Jurkat, Clone E6-1 (cell line): ENCODE data around the gene QPCT.
"Not testable (repeated sequence)": the region's sequence is repeated elsewhere in the genome, so short reads cannot be mapped to it uniquely, and the experiment has no call there.

ENCODE experiments used
- DNase-seq: peaks from one replicate; pipeline ENCODE4 v3.0.0-alpha.2; 2011; ENCODE audit warnings: low read depth, low spot score
- H3K4me3 ChIP-seq: 2 replicates; pipeline ENCODE4 v1.5.1; 2011; ENCODE audit warnings: mild to moderate bottlenecking, low read length, control low read depth, moderate library complexity

Gene QPCT

DNA sequence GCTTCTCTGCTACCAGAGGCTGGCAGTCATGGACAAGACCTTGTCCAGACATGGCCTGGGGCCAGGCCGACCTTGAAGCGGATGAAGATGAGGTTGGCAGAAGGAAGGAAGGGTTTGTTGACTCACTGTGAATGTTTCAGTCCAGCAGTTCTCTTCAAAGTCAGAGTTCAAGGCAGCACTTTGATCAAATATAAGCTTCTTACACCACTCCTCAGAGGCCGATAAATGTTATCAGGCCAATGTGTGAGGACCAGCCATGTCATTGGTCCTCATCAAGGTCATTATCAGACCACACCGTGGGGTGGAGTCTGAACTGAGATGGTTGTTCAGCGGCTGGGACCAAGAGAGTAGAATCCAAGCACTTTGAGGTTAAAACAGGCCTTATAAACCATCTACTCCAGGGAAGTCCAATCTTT, 35.5 kb downstream of the QPCT start:
- no peak for DNase-seq
- no peak overlapping the region for H3K4me3 ChIP-seq

DNA sequence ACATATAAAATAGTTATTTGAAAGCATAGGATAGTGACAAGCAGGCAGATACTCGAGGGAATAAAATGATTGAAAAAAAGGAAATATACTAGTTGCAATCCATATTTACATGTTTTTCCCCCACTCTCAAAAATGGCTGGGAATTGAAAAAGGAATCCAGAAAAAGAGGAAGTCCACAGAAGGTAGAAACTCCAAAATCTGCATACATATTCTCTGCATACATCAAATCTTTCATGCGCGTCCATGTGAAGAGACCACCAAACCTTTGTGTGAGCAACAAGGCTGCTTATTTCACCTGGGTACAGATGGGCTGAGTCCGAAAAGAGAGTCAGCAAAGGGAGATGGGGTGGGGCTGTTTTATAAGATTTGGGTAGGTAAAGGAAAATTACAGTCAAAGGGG, 36.4 kb downstream of the QPCT start:
- DNase-seq, H3K4me3 ChIP-seq: not testable (repeated sequence)

DNA sequence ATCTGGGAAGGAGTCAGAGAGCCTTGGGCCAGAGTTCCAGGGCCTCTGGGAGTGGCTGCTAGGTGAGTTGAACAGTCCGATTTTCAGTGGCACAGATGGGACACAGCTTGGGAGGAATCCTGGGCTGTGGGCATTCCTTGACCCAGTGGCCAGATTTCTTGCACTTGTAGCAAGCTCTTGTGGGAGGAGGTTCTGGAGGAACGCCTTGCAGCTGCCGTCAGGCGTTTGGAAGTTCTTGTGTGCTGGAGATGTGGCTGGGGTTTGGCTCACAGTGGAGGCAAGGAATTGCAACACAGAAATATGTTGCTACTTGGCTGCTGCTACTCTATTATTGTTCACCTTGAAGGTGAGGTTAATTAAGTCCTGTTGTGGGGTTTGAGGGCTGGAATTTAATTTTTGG, 39.8 kb downstream of the QPCT start:
- not testable (repeated sequence) for H3K4me3 ChIP-seq, DNase-seq

DNA sequence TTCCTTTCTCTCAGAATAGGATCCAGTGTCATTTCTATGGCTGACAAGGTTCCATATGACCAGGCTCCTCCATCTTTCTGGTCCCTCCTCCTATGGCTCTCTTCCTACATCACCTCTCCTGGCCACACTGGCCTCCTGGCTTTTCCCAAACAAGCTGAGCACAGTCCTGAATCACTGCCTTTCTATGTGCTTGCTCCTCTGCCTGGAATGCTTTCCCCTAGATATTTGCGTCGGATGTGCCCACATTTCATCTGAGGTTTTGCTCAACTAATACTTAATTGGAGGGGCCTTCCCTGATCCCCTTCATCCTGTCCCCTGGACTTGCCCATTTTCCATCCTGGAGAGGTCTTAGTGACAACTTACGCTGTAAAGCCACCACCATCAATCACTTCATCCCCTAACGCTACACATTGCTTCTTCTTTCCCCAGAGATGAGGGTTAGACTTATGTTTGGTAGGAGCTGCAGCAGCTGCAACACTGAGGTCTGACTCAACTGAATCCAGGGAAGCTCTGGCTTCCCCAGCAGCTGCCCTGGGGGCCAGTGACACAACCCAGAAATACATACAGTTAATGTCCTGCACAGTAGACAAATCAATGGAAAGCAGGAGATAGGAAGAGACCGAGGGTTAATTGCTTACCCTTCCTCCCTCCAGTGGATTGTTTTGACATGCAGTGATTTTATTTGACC, 42.9 kb downstream of the QPCT start:
- H3K4me3 ChIP-seq, result no peak overlapping the region
- no peak for DNase-seq

DNA sequence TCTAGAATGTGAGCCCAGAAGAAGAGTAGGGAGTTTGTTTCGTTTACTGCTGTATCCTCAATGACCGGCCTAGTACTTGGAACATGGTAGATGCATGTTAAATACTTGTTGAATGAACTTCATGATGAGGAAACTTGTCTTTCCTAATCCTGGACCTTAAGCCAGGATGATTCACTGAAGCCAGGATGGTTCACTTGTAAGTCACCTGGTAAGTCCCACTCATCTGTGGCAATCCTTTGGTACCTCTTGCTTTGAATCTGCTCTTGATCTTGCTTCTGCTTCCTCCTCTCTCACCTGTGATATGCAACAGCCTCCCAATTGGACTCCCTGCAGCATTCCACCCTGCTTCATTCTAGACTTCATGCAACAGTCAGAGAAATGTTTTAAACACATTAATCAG, 43.6 kb downstream of the QPCT start:
- H3K4me3 ChIP-seq, result no peak overlapping the region
- no peak for DNase-seq

DNA sequence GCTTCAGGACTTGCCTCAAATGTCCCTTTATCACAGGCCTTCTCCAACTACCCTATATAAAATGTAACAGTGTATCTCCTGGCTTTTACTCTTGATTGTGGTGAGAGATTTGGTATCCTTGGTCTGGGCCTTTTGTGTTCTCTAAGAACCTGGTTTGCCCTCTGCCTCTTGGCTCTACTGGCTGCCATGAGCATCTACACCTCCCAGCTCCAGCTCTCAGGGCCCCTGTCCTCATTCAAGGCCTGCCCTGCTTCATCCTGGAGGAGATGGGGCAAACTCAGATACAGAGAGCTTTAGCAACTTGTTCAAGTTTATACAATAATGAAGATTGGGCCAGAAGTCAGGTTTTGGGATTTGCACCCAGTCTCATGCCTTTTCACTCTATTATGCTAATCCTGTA, 45.0 kb downstream of the QPCT start:
- no peak overlapping the region for H3K4me3 ChIP-seq
- DNase-seq, result no peak

DNA sequence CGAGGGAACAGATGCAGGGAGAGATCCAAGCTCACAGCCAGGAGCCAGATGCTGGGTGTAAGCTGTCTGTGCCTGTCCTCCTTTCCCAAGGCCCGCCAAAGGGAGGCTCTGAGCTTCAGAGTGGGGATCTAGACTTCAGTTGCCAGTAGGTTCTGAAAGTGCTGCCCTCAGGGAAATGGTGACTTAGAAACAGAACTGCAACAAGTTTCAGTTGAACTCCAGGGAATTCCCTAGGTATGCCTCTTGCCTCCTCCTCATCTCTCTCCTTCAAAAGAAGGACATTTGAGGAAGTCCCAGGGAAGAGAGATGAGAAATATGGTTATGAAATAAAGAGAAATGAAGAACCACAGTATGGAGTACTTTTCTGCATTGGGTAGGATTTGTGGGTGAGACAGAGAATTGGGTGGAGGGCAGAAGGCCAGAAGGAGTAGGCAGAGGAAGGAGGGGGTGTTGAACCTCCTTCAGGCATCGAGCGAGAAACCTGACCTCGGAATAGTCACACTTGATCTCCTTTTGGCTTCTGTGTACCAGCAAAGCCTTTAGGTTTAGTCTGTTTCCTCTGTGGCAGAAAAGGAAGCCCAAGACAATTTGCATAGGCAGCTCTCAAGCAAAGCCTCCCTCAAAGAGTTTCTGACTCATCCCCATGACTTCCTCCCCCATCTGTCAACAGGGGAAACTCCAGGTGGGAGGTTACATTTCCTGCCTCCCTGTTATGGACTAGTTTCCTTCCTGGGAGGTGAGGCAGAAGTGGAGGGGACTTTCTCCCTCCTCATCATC, 45.7 kb downstream of the QPCT start:
- peak; percentile 42 for DNase-seq

DNA sequence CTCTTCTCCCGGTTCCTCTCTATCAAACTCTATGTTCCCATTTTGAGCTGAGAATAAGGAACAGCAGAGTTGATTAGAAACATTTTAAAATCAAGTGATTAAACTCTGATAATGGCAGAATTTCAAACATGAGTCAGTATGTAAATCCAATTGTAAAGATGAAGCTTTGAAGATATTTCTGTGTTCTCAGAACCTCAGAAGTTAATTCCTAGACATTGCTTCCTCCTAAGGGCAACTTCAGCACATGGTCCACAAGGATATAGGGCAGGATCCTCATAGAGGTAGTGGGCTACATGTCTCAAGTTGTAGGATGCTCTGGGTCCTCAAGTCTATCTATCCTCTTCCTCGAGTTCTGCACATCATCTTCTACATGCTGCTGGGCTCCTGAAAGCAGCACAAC, 46.3 kb downstream of the QPCT start:
- no peak overlapping the region for H3K4me3 ChIP-seq
- no peak for DNase-seq

More for the DNA sequence above, 45.7 kb downstream of the QPCT start:
- no peak overlapping the region for H3K4me3 ChIP-seq

DNA sequence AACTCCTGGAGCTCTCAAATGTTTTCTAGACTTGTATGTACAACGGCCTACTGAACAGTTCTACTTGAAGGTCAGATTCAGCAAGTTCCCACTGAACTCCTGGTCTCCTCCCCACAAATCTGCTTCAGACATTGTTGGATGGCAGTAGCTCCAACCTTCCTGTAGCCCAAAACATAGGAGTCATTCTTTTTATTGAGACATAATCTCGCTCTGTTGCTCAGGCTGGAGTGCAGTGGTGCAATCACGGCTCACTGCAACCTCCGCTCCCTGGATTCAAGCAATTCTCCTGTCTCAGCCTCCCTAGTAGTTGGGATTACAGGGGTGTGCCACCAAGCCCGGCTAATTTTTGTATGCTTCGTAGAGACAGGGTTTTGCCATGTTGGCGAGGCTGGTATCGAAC, 47.3 kb downstream of the QPCT start:
- DNase-seq, result no peak
- H3K4me3 ChIP-seq, result no peak overlapping the region

DNA sequence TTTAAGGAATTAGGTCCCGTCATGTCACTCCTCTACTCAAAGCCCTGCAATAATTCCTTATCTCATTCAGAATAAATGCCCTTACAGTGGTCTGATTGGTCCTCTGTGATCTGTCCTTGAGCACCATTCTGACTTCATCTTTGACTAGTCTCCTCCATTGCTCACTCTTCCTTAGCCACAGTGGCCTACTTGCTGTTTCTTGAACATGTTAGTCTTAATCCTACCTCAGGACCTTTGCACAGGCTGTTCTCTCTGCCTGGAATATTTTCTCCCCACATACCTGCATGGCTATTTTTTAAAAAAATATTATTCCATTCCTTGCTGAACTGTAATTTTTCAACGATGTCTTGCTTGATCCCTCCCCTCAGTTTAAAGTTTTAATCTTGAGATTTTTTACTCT, 48.0 kb downstream of the QPCT start:
- no peak overlapping the region for H3K4me3 ChIP-seq
- DNase-seq, result no peak

DNA sequence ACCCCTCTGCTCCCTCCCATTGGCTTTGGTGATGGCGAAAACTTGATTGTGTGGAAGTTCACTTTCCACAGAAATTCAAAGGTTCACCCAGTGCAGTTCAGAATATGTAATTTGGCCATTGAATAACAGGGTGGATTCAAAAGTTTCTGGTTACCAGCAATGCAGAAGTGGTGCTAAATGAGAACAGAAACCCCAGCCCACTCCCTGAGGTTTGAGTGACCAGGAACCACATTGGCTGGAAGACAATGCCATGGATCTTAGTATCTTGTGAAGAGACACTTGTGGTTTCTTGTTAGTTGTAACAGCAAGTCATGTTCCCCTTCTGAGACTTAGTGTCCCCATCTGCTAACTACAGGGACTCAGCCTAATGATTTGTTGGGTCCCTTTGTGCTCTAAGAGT, 49.8 kb downstream of the QPCT start:
- no peak for DNase-seq
- no peak overlapping the region for H3K4me3 ChIP-seq

DNA sequence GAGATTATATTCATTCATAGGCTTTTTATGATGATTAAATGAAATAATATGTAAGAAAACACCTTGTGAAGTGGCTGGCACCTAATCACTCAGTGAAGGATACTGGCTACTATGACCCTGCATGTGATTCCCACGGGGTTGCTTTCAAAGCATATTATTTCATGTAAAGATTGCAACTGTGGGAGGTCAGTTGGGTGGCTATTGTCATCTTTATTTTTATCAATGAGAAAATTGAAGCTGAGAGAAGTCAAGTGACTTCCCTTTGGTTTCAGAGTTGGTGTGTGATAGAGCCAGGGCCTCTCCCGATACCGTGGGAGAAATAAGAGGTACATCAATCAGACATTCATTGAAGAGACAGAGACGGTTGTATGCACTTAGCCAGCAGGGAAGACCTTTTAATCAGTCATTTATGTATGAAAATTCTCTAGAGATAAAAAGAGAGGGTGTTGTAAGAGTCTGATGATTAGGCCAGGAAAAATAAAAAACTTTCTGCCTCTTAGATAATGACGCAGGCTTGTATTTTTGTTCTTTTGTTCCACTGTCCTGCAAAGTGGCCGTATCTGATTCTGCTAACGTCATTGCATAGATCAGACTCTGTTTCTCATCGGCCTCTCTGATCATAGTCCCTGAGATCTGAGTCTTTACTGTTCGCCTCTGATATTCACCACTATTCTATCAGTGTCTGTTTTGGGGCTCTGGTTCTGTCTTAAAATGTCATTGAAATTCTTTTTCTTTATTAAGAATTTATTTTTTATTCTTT, 50.5 kb downstream of the QPCT start:
- DNase-seq, result no peak
- H3K4me3 ChIP-seq, result no peak overlapping the region

DNA sequence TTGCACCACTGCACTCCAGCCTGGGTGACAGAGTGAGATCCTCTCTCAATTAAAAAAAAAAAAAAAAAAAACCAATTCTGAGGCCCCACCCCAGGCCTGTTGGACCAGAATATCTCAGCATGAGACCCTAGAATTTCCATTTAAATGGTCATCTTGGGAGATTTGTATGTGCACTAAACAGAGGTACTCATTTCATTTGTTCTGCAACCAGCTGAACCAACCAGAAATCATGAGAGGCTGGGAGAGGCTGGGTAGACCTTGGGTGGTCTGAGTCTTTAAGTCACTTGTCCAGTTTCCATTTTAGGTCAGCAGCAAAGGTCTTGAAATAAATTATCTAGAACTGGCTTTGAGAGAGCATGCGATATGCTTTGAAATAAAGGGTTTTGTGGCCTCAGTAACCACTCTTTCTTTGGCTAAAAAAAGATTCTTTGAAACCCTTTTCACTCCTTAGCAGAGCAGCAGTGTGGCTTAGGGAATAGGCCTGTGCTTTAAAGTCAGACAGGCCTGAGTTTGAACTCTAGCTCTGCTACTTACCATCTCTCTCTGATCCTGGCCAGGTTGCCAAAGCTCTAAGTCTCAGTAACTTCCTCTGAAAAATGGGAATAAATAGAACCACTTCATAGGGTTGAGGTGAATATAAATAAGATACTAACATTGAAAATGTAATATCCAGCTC, 52.6 kb downstream of the QPCT start:
- no peak overlapping the region for H3K4me3 ChIP-seq
- DNase-seq, result no peak

DNA sequence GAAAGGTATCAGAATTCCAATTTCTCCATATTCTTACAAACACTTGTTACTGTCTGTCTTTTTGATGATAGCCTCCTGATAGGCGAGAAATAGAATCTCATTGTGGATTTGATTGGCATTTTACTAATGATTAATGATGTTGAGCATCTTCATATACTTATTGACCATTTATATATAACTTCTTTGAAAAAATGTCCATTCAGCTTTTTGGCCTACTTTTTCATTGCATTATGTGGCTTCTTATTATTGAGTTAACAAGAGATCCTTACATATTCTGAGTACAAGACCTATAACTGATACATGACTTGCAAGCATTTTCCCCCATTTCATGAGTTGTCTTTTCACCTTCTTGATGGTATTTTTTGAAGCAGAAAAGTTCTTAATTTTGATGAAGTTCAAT, 54.6 kb downstream of the QPCT start:
- DNase-seq, result no peak
- no peak overlapping the region for H3K4me3 ChIP-seq

DNA sequence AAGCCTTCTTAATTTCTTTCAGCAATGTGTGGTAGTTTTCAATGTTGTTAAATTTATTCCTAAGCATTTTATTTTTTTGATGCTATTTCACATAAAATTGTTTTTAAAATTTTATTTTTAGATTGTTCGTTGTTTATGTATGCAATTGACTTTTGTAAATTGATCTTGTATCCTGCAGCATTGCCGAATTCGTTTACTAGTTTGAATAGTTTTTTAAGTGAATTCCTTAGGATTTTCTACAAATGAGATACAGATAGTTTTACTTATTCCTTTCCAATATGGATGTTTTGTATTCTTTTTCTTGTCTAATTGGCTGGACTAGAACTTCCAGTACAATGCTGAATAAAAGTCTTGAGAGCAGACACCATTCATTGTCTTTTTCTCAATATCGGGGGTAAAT, 55.6 kb downstream of the QPCT start:
- no peak overlapping the region for H3K4me3 ChIP-seq
- DNase-seq, result no peak

DNA sequence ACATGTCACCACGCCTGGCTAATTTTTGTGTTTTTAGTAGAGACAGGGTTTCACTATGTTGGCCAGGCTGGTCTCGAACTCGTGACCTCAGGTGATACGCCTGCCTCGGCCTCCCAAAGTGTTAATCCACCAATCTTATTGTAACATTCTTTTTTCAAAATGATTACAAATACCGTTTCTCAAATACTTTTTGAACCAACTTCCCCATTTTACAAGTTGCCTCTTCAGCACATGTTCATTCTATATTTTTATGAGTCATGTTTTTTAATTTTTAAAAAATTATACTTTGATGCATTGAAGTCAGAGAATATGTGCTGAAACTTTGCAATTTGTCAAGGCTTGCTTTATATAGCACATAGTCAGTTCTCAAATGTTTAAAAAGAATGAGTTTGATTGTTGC, 58.2 kb downstream of the QPCT start:
- no peak overlapping the region for H3K4me3 ChIP-seq
- DNase-seq, result no peak

DNA sequence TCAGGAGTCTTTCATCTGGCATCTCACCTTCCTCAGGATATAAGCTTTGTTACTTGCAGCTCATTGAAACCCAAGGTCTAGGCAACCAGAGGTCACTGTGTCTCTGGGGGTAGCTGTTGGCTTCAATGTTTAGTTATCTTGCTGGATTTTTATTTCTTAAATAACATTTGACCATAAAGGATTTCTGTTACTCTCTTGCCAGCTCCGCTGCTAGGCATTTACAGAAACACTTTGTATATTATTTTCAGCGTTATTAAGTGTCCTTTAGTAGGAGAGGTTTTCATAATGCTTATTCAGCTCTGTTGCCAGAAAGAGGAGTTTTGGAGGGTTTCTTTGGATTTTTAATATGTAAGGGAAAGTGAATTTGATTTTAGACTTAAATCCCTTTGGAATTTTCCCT, 61.4 kb downstream of the QPCT start:
- H3K4me3 ChIP-seq, result no peak overlapping the region
- DNase-seq, result no peak

DNA sequence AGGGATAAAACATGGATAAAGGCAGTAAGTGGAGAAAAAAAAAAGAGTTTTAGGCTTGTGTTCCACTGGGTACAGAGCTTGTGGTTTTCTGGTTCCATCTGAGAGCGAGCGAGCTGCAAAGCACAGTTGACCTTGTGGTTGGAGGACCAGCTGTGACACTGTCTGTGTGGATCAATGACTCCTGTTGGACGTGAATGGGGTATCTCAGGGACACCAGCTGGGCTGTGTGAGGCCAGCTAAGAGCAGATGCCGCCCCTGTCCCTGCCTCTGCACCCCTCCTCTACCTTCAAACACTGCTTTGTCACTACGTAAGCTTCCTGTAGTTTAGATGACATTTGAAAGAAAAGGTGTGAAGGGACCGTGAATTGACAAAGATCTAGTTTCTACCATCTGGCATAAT, 67.8 kb downstream of the QPCT start:
- DNase-seq, result no peak
- H3K4me3 ChIP-seq, result no peak overlapping the region

DNA sequence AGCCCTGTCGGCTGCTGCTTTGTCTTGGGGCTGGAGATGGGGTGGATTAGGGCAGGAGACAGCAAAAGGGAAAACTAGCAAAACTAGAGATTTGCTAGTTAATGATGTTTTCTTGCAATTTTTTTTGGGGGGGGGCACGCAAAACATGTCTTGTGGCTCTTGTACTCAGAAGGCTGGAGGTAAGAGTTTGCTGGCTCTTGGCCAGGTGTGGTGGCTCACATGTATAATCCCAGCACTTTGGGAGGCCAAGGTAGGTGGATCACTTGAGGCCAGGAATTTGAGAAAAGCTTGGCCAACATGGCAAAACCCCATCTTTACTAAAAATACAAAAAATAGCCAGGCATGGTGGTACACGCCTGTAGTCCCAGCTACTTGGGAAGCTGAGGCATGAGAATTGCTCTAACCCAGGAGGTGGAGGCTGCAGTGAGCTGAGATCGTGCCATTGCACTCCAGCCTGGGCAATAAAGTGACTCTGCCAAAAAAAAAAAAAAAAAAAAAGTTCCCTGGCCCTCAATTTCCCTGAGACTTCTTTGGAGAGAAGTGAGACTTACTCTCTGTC, 69.6 kb downstream of the QPCT start:
- H3K4me3 ChIP-seq, DNase-seq: not testable (repeated sequence)
